Right lobe of liver (tissue), 6 donors: ENCODE measurements around the gene LPA. TPM values are rescaled to one million over a fixed set of nuclear protein-coding genes. Genes with fewer than 3 reads are reported as not detected.

Experiments used
- ATAC-seq, 4 donors: fragments of 200-7000 bp; cut with Tn5 transposase; one replicate each; pipeline ENCODE4 v1.9.1; 2020; ENCODE audit warnings: mild to moderate bottlenecking in 4 of 4, moderate library complexity in 4 of 4
- DNase-seq, 3 donors: peaks; one replicate each; pipeline ENCODE4 v3.0.0-alpha.2; 2020
- H3K27ac ChIP-seq, 3 donors: fragments of 200-600 bp; one replicate each; pipeline ENCODE4 v1.8.0; 2022
- H3K27me3 ChIP-seq, 2 donors: fragments of 200-600 bp; one replicate each; pipeline ENCODE4 v1.8.0; 2022
- H3K36me3 ChIP-seq, 4 donors: fragments of 200-600 bp; sonication (generic) in 1 of 4; one replicate each; pipeline versions ENCODE4 v1.5.1 to v1.8.0; 2017 to 2022; ENCODE audit warnings: control low read depth in 1 of 4
- H3K4me1 ChIP-seq, 4 donors: fragments of 200-600 bp; sonication (generic) in 1 of 4; one replicate each; pipeline versions ENCODE4 v1.5.1 to v1.8.0; 2017 to 2022; ENCODE audit warnings: control low read depth in 1 of 4
- H3K4me3 ChIP-seq, 3 donors: fragments of 200-600 bp; one replicate each; pipeline ENCODE4 v1.8.0; 2022
- H3K9me3 ChIP-seq, 4 donors: fragments of 200-600 bp; sonication (generic) in 1 of 4; one replicate each; pipeline versions ENCODE4 v1.5.1 to v1.8.0; 2017 to 2022; ENCODE audit warnings: control low read depth in 1 of 4
- CTCF ChIP-seq, 4 donors: fragments of 200-600 bp in 3 of 4; fragments of 450-650 bp in 1 of 4; IDR thresholded peaks; one replicate each; pipeline versions ENCODE4 v1.5.1 to v1.8.0; 2016 to 2022; ENCODE audit warnings: antibody characterized with exemption in 4 of 4, mild to moderate bottlenecking in 2 of 4
- POLR2A ChIP-seq: fragments of 450-650 bp; IDR thresholded peaks from one replicate; pipeline ENCODE4 v1.6.1; 2017; ENCODE audit warnings: antibody characterized with exemption, mild to moderate bottlenecking
- WGBS: methylation state at CpG from one replicate; pipeline ENCODE4 v1.1.6; 2018; ENCODE audit warnings: low coverage, low lambda C conversion rate; ENCODE audit not compliant: insufficient coverage; ENCODE audit errors: missing lambda C conversion rate; 5-methylcytosine and 5-hydroxymethylcytosine counted together
- intact Hi-C, 2 donors: fragments of 100-400 bp; cut with DNase I; formaldehyde crosslinking; loops; one replicate each; pipeline versions ENCODE4 v1.11.2 to v1.14.1; 2022
- total RNA-seq, 6 experiments: library from RNA; depleted of rRNA in 2 of 6; stranded (reverse); fragments of >200 nt in 2 of 6; fragmentation: NEBNext Ultra II Directional in 3 of 6; extraction: Animal tissue kit (Norgen Biotek cat#: 25700) in 3 of 6; gene quantifications; one replicate each; pipeline versions ENCODE4 v1.1.0 to v1.2.4, GENCODE V29; 2016 to 2023
- donor health status: DM: no; HTN: yes; CAD: no.
- donor health status: DM: no; HTN: no; CAD: no.
- donor health status: DM: no; HTN: no; CAD: no.
- donor health status: DM: no; HTN: yes; CAD: no.
- donor health status: DM: no; HTN: yes; CAD: no.

Gene LPA
- total RNA-seq, 6 experiments from 2014 or later: 13.5 to 442 (median 184) TPM

GRCh38 chr6:160667639-160668481 lies 3.8 kb upstream of the LPA start:
- no peak for TF ChIP-seq POLR2A
- peak; percentile 63 to 79 (median 77) for TF ChIP-seq CTCF (IDR thresholded peaks at IDR 0.05)
- no peaks in the 10 kb centered on the region for H3K27me3 ChIP-seq
- ATAC-seq: peak; percentile 92 to 95 (median 93)
- no peaks in the 10 kb centered on the region for H3K36me3 ChIP-seq
- DNase-seq: peak; percentile 54 to 74 (median 65)
- intact Hi-C loops: no loop called here
- no peaks in the 10 kb centered on the region for H3K9me3 ChIP-seq
- no peak overlapping the region for H3K27ac ChIP-seq
- H3K4me3 ChIP-seq: no peak overlapping the region
- 15% methylated on average over 8 of the region's 9 CpGs for WGBS
- peaks cover 0 to 20% (median 5%) of the 10 kb centered on the region in 4 donors for H3K4me1 ChIP-seq

DNA sequence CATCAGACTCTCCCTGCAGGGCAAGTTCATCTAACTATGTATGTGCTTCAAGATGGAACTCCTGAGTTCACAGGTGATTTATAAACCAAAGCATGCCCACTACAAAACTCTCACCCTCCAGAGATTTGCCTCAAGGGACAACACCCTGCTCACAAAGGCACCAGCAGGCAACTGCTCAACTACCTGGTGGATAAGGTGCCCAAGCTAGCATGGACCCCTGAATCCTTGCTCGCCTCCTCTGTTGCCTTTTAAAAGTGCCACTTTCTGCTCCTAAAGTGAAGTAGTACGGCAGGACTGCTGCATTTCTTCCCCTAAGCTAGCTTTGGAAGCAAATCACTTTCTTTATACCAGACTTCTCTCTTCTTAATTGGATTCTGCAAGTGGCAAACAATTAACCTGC lies 1.2 kb downstream of the LPA start:
- H3K27ac ChIP-seq: peak overlapping the region; percentile 6 to 84 (median 23)
- H3K4me3 ChIP-seq: peak overlapping the region in 2 of 3 donors; percentile 47 to 61
- DNase-seq: no peak
- intact Hi-C loops: no loop called here
- peak in 1 of 4 donors; percentile 13 for ATAC-seq
- TF ChIP-seq POLR2A: no peak
- no peak for TF ChIP-seq CTCF (IDR thresholded peaks at IDR 0.05)
- no peaks in the 10 kb centered on the region for H3K9me3 ChIP-seq
- H3K4me1 ChIP-seq: peaks cover 0 to 44% (median 12%) of the 10 kb centered on the region in 4 donors
- no peaks in the 10 kb centered on the region for H3K27me3 ChIP-seq
- 17% methylated on average over 2 of the region's 2 CpGs for whole genome bisulfite sequencing
- H3K36me3 ChIP-seq: no peaks in the 10 kb centered on the region

GRCh38 chr6:160662429-160662828 lies 1.6 kb downstream of the LPA start:
- Histone ChIP-seq H3K36me3 (no peaks in the 10 kb centered on the region), H3K4me1 (peaks cover 0 to 40% (median 12%) of the 10 kb centered on the region in 4 donors), H3K27ac (peak overlapping the region in 2 of 3 donors; percentile 23 to 84), H3K9me3 (no peaks in the 10 kb centered on the region), H3K27me3 (no peaks in the 10 kb centered on the region), H3K4me3 (peak overlapping the region in 2 of 3 donors; percentile 47 to 61)
- WGBS: 7% methylated on average over 3 of the region's 3 CpGs
- ATAC-seq (peak in 1 of 4 donors; percentile 33), DNase-seq (no peak)
- intact Hi-C loops: no loop called here
- no peak for TF ChIP-seq CTCF (IDR thresholded peaks at IDR 0.05)
- TF ChIP-seq POLR2A: no peak

- Histone ChIP-seq H3K27ac (peak overlapping the region in 1 of 3 donors; percentile 84), H3K27me3 (no peaks in the 10 kb centered on the region), H3K4me1 (peaks cover 0 to 38% (median 12%) of the 10 kb centered on the region in 4 donors), H3K4me3 (peak overlapping the region in 1 of 3 donors; percentile 61), H3K9me3 (no peaks in the 10 kb centered on the region), H3K36me3 (no peaks in the 10 kb centered on the region)
- intact Hi-C loops: no loop called here
- TF ChIP-seq CTCF (IDR thresholded peaks at IDR 0.05) (no peak), POLR2A (no peak)
- WGBS: 24% methylated on average over 3 of the region's 3 CpGs
- DNase-seq: peak; percentile 57 to 81 (median 76)
- ATAC-seq: peak; percentile 79 to 83 (median 80)
Observed at GRCh38 chr6:160661216-160661615, 2.9 kb downstream of the LPA start.
